Lower lobe of right lung (tissue), 2 donors: ENCODE measurements around the gene GLRX2. TPM values are rescaled to one million over a fixed set of nuclear protein-coding genes. Genes with fewer than 3 reads are reported as not detected.

Source experiments
- ATAC-seq, 2 donors: fragments of 200-7000 bp; cut with Tn5 transposase; one replicate each; pipeline ENCODE4 v1.9.1; 2020 to 2022; ENCODE audit warnings: mild to moderate bottlenecking in 2 of 2, moderate library complexity in 2 of 2
- DNase-seq: peaks from one replicate; pipeline ENCODE4 v3.0.0-alpha.2; 2020
- H3K27ac ChIP-seq: fragments of 200-600 bp; one replicate; pipeline ENCODE4 v1.8.0; 2022
- H3K27me3 ChIP-seq: fragments of 200-600 bp; one replicate; pipeline ENCODE4 v1.8.0; 2022; ENCODE audit warnings: low read depth
- H3K36me3 ChIP-seq: fragments of 200-600 bp; one replicate; pipeline ENCODE4 v1.8.0; 2022; ENCODE audit warnings: mild to moderate bottlenecking
- H3K4me1 ChIP-seq: fragments of 200-600 bp; one replicate; pipeline ENCODE4 v1.8.0; 2022
- H3K4me3 ChIP-seq: fragments of 200-600 bp; one replicate; pipeline ENCODE4 v1.8.0; 2022; ENCODE audit warnings: mild to moderate bottlenecking
- H3K9me3 ChIP-seq: fragments of 200-600 bp; one replicate; pipeline ENCODE4 v1.8.0; 2022
- intact Hi-C: fragments of 100-400 bp; cut with DNase I; formaldehyde crosslinking; loops from one replicate; pipeline ENCODE4 v1.11.0; 2022
- total RNA-seq: library from RNA; stranded (reverse); fragmentation: NEBNext Ultra II Directional; extraction: Animal tissue kit (Norgen Biotek cat#: 25700); gene quantifications from one replicate; pipeline ENCODE4 v1.2.1, GENCODE V29; 2021
- TF ChIP-seq, protein P1 (sequence below): fragments of 200-600 bp; IDR thresholded peaks from one replicate; pipeline ENCODE4 v1.8.0; 2022; ENCODE audit warnings: antibody characterized with exemption, mild to moderate bottlenecking
- donor health status: DM: no; HTN: yes; CAD: no; lungs with severe emphysema.

The GLRX2 gene
- total RNA-seq, 1 donor from 2014 or later, result 25.2 TPM

DNA sequence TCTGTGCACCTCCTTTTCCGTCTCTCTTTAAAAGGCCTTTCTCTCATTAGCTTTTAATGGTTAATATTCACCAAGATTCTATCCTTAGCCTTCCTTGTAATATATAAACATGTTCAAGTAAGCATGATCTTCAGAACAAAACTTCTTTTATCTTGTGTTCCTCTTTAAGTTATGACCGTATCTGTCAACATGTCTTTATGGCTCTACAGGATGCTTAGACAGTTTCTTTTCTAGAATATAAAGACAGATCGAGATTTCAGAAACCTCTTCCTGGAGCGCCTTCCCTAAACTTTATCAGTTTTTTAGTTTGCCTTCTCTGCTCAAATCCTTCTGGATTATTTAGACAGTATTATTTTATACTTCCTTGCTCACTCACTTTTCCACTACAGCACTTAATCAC, 38.6 kb downstream of the GLRX2 start:
- no peaks in the 10 kb centered on the region for H3K36me3 ChIP-seq
- H3K4me1 ChIP-seq, result peaks cover 15% of the 10 kb centered on the region
- H3K27me3 ChIP-seq, result no peaks in the 10 kb centered on the region
- no peak overlapping the region for H3K27ac ChIP-seq
- no peaks in the 10 kb centered on the region for H3K9me3 ChIP-seq
- DNase-seq (no peak), ATAC-seq (no peak)
- H3K4me3 ChIP-seq, result no peak overlapping the region
- TF ChIP-seq, protein P1, sequence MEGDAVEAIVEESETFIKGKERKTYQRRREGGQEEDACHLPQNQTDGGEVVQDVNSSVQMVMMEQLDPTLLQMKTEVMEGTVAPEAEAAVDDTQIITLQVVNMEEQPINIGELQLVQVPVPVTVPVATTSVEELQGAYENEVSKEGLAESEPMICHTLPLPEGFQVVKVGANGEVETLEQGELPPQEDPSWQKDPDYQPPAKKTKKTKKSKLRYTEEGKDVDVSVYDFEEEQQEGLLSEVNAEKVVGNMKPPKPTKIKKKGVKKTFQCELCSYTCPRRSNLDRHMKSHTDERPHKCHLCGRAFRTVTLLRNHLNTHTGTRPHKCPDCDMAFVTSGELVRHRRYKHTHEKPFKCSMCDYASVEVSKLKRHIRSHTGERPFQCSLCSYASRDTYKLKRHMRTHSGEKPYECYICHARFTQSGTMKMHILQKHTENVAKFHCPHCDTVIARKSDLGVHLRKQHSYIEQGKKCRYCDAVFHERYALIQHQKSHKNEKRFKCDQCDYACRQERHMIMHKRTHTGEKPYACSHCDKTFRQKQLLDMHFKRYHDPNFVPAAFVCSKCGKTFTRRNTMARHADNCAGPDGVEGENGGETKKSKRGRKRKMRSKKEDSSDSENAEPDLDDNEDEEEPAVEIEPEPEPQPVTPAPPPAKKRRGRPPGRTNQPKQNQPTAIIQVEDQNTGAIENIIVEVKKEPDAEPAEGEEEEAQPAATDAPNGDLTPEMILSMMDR, result no peak
- intact Hi-C loops, result no loop called here

DNA sequence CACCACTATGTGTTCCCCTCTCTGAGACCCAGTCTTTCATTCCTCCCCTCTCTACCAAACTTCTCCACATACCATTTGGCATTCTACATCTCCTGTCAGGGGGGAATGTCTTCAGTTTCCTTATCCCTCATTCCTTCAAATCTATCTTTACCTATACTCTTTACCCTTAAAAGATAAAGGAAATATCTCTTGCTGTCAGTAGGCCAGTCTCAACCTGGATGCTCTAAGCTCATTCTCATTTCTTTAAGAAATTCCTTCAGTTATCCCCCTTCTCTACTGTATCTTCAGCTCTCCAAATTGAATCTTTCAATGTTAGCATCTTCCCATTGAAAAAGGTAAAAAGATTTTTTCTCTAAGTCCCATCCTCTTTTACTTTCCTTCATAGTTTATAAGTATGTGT, 39.3 kb downstream of the GLRX2 start:
- DNase-seq (no peak), ATAC-seq (no peak)
- H3K36me3 ChIP-seq, result no peaks in the 10 kb centered on the region
- H3K9me3 ChIP-seq, result no peaks in the 10 kb centered on the region
- H3K4me1 ChIP-seq, result peaks cover 18% of the 10 kb centered on the region
- TF ChIP-seq, protein P1, result no peak
- no peak overlapping the region for H3K27ac ChIP-seq
- H3K4me3 ChIP-seq, result no peak overlapping the region
- intact Hi-C loops, result no loop called here
- H3K27me3 ChIP-seq, result no peaks in the 10 kb centered on the region

DNA sequence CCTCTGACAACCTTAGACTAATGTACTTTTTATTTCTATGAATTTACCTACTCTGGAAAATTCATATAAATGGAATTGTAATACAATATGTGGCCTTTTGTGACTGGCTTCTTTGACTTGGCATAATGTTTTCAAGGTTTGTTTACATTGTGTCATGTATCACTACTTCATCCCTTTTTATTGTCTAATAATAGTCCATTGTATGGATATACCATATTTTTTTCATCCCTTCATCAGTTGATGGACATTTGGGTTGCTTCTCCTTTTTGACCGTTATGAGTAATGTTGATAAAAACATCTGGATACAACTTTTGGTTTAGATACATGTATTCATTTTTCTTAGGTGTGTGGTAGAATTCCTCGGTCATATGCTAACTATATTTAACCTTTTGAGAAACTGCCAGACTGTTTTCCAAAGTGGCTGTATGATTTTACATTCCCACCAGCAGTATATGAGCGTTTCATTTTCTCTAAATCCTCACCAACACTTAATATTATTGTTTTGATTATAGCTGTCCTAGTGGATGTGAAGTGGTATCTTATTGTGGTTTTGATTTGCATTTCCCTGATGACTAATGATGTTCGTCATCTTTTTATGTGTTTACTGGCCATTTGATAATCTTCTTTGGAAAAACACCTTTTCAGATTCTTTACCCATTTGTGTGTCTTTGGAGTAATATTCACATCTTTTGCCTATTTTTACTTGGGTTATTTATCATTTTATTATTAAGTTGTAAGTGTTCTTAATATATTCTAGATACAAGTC, 42.3 kb downstream of the GLRX2 start:
- intact Hi-C loops, result no loop called here
- Histone ChIP-seq H3K4me3 (no peak overlapping the region), H3K36me3 (no peaks in the 10 kb centered on the region), H3K4me1 (peaks cover 18% of the 10 kb centered on the region), H3K27ac (no peak overlapping the region), H3K9me3 (no peaks in the 10 kb centered on the region), H3K27me3 (no peaks in the 10 kb centered on the region)
- TF ChIP-seq, protein P1, result no peak
- DNase-seq (no peak), ATAC-seq (no peak)

DNA sequence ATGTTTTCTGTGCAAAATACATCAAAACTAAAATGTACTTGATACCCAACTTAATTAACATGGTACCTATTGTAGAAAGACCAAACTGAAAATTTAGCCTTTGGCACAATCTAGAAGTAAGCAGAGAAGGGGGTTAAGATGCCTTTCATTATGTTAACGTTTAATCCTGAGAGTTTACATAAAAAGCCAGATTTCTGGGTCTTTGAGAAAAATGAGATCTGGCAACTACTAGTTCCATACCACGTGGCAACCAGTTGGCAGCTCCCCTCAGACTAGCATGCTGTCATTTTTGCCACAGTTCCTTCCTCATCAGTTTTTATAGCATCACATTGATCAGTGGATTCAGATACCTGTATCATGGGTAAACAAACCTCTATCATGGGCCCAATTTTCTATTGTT, 44.3 kb downstream of the GLRX2 start:
- intact Hi-C loops, result no loop called here
- Histone ChIP-seq H3K27ac (no peak overlapping the region), H3K36me3 (no peaks in the 10 kb centered on the region), H3K4me1 (peaks cover 28% of the 10 kb centered on the region), H3K4me3 (peak overlapping the region; percentile 66), H3K27me3 (no peaks in the 10 kb centered on the region), H3K9me3 (no peaks in the 10 kb centered on the region)
- ATAC-seq (no peak), DNase-seq (no peak)
- TF ChIP-seq, protein P1, result no peak

DNA sequence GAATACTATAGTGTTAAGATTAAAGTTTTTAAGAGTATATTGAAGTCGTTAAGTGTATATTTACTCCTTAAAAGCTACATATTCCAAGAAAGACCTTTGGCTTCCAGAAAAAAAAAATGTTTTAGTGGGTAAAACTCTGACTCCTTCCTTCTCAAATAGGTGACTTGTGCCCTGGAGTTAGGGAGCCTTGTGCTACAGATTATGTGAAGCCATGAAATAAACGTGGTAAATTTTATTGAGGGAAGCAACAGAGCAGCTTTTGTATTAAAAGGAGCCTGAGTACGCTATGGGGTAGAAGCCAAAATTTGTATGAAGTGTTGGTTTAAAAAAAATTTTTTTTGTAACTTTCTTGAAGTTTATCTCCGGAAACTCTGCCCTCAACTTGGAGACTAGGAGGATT, 44.8 kb downstream of the GLRX2 start:
- Histone ChIP-seq H3K27ac (peak overlapping the region; percentile 91), H3K36me3 (no peaks in the 10 kb centered on the region), H3K4me1 (peaks cover 28% of the 10 kb centered on the region), H3K27me3 (no peaks in the 10 kb centered on the region), H3K9me3 (no peaks in the 10 kb centered on the region), H3K4me3 (peak overlapping the region; percentile 66)
- no peak for DNase-seq
- TF ChIP-seq, protein P1, result no peak
- no peak for ATAC-seq
- intact Hi-C loops, result no loop called here
